ENCODE data around the gene ABCG5. TPM values are rescaled to one million over a fixed set of nuclear protein-coding genes. Genes with fewer than 3 reads are reported as not detected.

Gene ABCG5
- total RNA-seq, 1 donor from 2014 or later = not detected

GRCh38 chr2:43791035-43791765 lies 47.4 kb downstream of the ABCG5 start:
- FAIRE-seq = no peak
- no peak overlapping the region for H3K4me3 ChIP-seq (ENCODE audit: low read depth, low read length)
- H3K36me3 ChIP-seq (ENCODE audit: control insufficient read depth, insufficient read depth, low read length) = no peaks in the 10 kb centered on the region
- no peak for DNase-seq (ENCODE audit: low read depth)
- no peak for TF ChIP-seq CTCF (IDR thresholded peaks at IDR 0.05; ENCODE audit: insufficient read depth, low read length, severe bottlenecking)
- H3K27me3 ChIP-seq (ENCODE audit: control insufficient read depth, insufficient read depth, low read length) = no peaks in the 10 kb centered on the region

GRCh38 chr2:43790147-43790546 lies 48.5 kb downstream of the ABCG5 start:
- H3K4me3 ChIP-seq (ENCODE audit: low read depth, low read length) = no peak overlapping the region
- DNase-seq (ENCODE audit: low read depth) = no peak
- no peak for TF ChIP-seq CTCF (IDR thresholded peaks at IDR 0.05; ENCODE audit: insufficient read depth, low read length, severe bottlenecking)
- H3K36me3 ChIP-seq (ENCODE audit: control insufficient read depth, insufficient read depth, low read length) = no peaks in the 10 kb centered on the region
- H3K27me3 ChIP-seq (ENCODE audit: control insufficient read depth, insufficient read depth, low read length) = no peaks in the 10 kb centered on the region
- FAIRE-seq = no peak

- H3K36me3 ChIP-seq (ENCODE audit: control insufficient read depth, insufficient read depth, low read length) = no peaks in the 10 kb centered on the region
- DNase-seq (ENCODE audit: low read depth) (no peak), FAIRE-seq (no peak)
- H3K4me3 ChIP-seq (ENCODE audit: low read depth, low read length) = no peak overlapping the region
- H3K27me3 ChIP-seq (ENCODE audit: control insufficient read depth, insufficient read depth, low read length) = no peaks in the 10 kb centered on the region
- no peak for TF ChIP-seq CTCF (IDR thresholded peaks at IDR 0.05; ENCODE audit: insufficient read depth, low read length, severe bottlenecking)
These were observed 50.0 kb downstream of the ABCG5 start for GRCh38 chr2:43788646-43789045.

GRCh38 chr2:43787895-43788294 lies 50.7 kb downstream of the ABCG5 start:
- H3K36me3 ChIP-seq (ENCODE audit: control insufficient read depth, insufficient read depth, low read length) = no peaks in the 10 kb centered on the region
- no peak for FAIRE-seq
- no peak for TF ChIP-seq CTCF (IDR thresholded peaks at IDR 0.05; ENCODE audit: insufficient read depth, low read length, severe bottlenecking)
- DNase-seq (ENCODE audit: low read depth) = no peak
- no peak overlapping the region for H3K4me3 ChIP-seq (ENCODE audit: low read depth, low read length)
- H3K27me3 ChIP-seq (ENCODE audit: control insufficient read depth, insufficient read depth, low read length) = no peaks in the 10 kb centered on the region

- no peak for FAIRE-seq
- no peak for DNase-seq (ENCODE audit: low read depth)
- TF ChIP-seq CTCF (IDR thresholded peaks at IDR 0.05; ENCODE audit: insufficient read depth, low read length, severe bottlenecking) = no peak
- H3K27me3 ChIP-seq (ENCODE audit: control insufficient read depth, insufficient read depth, low read length) = no peaks in the 10 kb centered on the region
- no peak overlapping the region for H3K4me3 ChIP-seq (ENCODE audit: low read depth, low read length)
- H3K36me3 ChIP-seq (ENCODE audit: control insufficient read depth, insufficient read depth, low read length) = peaks cover 1% of the 10 kb centered on the region
These were observed 60.4 kb downstream of the ABCG5 start for GRCh38 chr2:43778233-43778632.
